ENCODE data around the gene IGFL3. TPM values are rescaled to one million over a fixed set of nuclear protein-coding genes. Genes with fewer than 3 reads are reported as not detected.
"Not testable (repeated sequence)": the region's sequence is repeated elsewhere in the genome, so short reads cannot be mapped to it uniquely, and the experiment has no call there.

Gene IGFL3
- total RNA-seq, 2 experiments from 2014 or later, result not detected

DNA sequence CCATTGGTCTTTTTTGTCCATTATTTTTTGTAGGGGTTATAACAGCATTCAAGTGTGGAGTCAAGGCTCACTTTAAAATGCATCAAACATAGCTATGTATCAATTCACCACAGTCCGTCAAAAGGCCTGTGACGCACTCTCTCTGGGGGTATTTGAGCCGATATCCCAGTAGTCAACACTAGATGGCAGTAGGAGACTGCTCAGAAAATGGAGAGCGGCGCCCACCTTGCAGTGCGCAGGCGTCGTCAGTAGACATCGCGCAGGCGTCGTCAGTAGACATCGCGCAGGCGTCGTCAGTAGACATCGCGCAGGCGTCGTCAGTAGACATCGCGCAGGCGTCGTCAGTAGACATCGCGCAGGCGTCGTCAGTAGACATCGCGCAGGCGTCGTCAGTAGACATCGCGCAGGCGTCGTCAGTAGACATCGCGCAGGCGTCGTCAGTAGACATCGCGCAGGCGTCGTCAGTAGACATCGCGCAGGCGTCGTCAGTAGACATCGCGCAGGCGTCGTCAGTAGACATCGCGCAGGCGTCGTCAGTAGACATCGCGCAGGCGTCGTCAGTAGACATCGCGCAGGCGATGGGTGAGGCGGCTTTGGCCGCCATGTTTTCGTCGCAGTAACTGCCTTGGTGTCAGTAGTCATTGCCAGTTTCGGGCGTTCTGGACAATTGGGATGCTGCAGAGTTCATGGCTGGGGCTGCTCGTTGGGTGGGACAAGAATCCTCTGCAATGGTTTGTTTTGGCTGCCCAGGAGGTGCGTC, 45.7 kb downstream of the IGFL3 start:
- not testable (repeated sequence) for H3K4me3 Mint-ChIP-seq; H3K36me3 Mint-ChIP-seq; DNase-seq; H3K27ac Mint-ChIP-seq; H3K4me1 Mint-ChIP-seq; ATAC-seq (ENCODE audit: low read depth); H3K9me3 Mint-ChIP-seq
- POLR2A ChIA-PET, result interaction anchor here (1.0 kb wide), 1 partner anchor 185 kb away, joined by 3 read pairs; no protein-coding TSS in a partner anchor
- H3K27me3 Mint-ChIP-seq, result peaks cover 62% of the 10 kb centered on the region

DNA sequence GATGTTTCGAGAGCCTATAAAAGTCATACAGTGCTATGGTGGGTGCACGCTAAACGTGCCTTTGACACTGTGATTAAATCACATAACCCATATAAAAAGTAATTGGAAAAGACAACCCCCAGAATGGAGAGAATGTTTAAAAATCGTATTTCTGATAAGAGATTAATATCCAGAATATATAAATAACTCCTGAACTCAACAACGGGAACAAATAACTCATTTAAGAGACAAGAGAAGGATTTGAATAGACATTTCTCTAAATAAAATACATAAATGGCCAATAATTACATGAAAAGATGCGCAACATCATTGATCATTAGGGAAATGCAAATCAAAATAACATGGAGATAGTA, 46.7 kb downstream of the IGFL3 start:
- DNase-seq (no peak), ATAC-seq (ENCODE audit: low read depth) (no peak)
- POLR2A ChIA-PET, result interaction anchor here (1.0 kb wide), 1 partner anchor 186 kb away, joined by 3 read pairs; no protein-coding TSS in a partner anchor
- Mint-ChIP-seq H3K4me1 (peaks cover 5% of the 10 kb centered on the region), H3K27me3 (peaks cover 68% of the 10 kb centered on the region), H3K4me3 (no peak overlapping the region), H3K27ac (no peak overlapping the region), H3K9me3 (no peaks in the 10 kb centered on the region), H3K36me3 (no peaks in the 10 kb centered on the region)

DNA sequence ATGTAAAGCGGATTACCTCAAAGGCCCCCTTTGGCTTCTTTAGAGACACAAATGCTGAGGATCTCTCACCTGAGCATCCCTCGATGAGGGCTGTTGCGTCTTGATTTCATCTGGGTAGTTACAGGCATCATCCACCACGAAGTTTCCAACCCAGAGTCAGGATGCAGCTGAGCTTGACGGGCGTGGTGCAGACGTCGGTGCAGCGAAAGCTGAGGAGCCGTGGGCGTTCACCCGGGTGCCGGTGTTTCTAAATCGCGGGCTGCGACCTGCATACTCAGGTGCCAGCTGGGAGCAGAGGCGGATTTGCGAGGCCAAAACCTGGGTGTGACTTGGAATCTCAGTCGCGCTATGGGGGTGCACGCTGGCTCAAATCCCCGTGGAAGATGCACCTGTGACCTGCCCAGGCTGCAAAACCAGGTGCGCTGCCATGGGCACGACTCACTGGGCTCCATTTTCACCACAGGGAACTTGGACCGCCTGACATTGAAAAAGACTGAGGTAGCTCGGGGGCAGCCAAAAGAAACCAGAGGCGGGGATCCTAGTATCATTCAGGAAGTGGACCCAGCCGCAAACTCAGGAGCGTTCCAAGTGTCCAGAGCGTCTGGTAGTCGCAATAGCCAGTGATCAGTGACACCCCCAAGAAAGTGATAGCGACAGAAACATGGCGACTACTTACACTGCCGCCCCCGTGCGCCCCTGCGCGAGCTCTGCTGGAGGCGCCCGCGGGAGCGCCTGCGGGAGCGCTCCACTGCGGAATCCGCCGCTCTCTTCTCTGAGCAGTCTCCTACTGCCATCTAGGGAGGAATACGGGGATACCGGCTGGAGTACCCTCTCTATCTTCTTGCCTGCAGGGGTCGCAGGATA, 47.3 kb downstream of the IGFL3 start:
- H3K4me1 Mint-ChIP-seq, result peaks cover 5% of the 10 kb centered on the region
- no peaks in the 10 kb centered on the region for H3K36me3 Mint-ChIP-seq
- H3K27me3 Mint-ChIP-seq, result peaks cover 68% of the 10 kb centered on the region
- peak; percentile 38 for DNase-seq
- no peak for ATAC-seq (ENCODE audit: low read depth)
- H3K4me3 Mint-ChIP-seq, result peak overlapping the region; percentile 14
- POLR2A ChIA-PET, result no interaction called here
- no peak overlapping the region for H3K27ac Mint-ChIP-seq
- H3K9me3 Mint-ChIP-seq, result no peaks in the 10 kb centered on the region

DNA sequence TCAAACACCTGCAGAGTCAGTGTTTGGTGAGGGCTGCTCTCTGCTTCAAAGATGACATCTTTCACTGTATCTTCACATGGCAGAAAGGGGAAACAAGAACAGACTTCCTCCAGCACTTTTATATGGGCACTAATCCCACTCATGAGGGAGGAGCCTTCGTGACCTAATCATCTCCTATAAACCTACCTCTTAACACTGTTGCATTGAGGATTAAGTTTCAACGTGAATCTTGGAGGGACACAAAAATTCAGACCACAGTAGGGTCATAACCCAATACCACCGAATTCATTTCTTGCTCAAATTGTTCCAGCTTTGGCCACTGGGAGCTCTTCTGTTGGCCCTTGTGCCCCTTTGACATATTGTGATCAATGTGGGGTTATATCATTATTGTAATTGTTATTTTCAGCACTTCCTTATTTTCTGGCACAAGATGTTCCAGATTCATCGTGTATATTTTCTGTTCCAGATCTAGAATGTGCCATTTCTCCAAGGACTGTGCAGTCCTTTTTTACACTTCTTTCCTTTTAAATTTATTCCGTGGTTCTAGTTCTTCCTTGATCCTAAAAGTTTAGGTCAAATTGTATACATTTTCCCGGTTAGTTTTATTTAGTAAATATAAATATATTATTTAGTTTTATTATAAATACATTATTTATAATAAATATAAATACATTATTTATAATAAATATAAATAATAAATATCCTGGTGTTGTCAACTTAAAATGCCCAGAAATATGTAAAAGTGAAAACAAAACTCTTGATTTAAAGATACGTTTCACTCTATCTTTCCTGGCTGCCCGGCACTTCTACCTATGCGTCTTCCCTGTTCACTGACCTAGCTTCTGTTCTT, 48.2 kb downstream of the IGFL3 start:
- Mint-ChIP-seq H3K27ac (no peak overlapping the region), H3K27me3 (peaks cover 68% of the 10 kb centered on the region), H3K36me3 (no peaks in the 10 kb centered on the region), H3K4me3 (no peak overlapping the region), H3K9me3 (no peaks in the 10 kb centered on the region), H3K4me1 (peaks cover 5% of the 10 kb centered on the region)
- ATAC-seq (ENCODE audit: low read depth) (no peak), DNase-seq (no peak)
- POLR2A ChIA-PET, result no interaction called here

DNA sequence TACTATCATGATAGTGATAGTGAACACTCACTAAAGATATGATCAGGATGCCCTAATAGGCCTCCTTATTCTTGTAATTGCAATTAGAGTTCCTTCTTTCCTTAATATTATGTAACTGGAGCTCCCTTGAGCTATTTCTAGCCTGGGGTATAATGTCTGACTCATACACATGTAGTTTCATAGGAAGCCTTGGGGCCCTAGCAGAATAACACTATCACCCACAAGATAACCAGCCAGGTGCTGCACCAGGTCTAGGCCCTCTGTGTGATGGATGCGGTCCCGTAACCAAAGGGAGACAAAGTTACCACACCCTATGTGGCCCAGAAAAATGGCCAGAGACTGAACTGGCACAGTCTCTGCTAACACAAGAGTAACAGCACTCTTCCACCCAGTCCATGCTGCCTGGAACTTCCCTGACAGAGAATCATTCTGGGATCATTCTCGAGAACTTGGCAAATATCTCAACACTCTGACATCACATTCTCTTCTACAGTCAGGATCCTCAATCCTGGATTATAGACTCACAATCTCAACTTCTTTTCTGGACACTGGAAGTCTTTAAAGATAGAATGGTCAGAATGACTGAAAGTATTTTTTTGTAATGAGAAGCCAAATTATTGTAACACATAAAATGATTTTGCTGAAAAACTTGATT, 51.1 kb downstream of the IGFL3 start:
- DNase-seq (no peak), ATAC-seq (ENCODE audit: low read depth) (no peak)
- Mint-ChIP-seq H3K4me3 (no peak overlapping the region), H3K36me3 (no peaks in the 10 kb centered on the region), H3K27me3 (peaks cover 76% of the 10 kb centered on the region), H3K27ac (no peak overlapping the region), H3K4me1 (peaks cover 5% of the 10 kb centered on the region), H3K9me3 (no peaks in the 10 kb centered on the region)
- POLR2A ChIA-PET, result no interaction called here

Other genes starting within 250 kb of the IGFL3 start
- 10 to 100 TPM; 20.9 to 23.9 TPM for gene IRF2BP1, start 238.5 kb downstream of the IGFL3 start, total RNA-seq
- gene MYPOP, start 222.1 kb downstream of the IGFL3 start, total RNA-seq, result 10 to 100 TPM; 12.0 to 12.5 TPM
- not detected for gene NANOS2, start 209.9 kb downstream of the IGFL3 start, total RNA-seq
- gene NOVA2, start 150.8 kb downstream of the IGFL3 start, total RNA-seq, result not detected
- gene CCDC61, start 129.2 kb downstream of the IGFL3 start, total RNA-seq, result 10 to 100 TPM; 31.5 to 34.2 TPM
- not detected for gene PGLYRP1, start 101.6 kb downstream of the IGFL3 start, total RNA-seq
- gene IGFL4, start 83.7 kb downstream of the IGFL3 start, total RNA-seq, result not detected
- not detected for gene IGFL2, start 23.6 kb upstream of the IGFL3 start, total RNA-seq
- gene IGFL1, start 105.1 kb upstream of the IGFL3 start, total RNA-seq, result not detected
- not detected for gene HIF3A, start 172.4 kb upstream of the IGFL3 start, total RNA-seq
- gene PPP5C, start 222.4 kb upstream of the IGFL3 start, total RNA-seq, result 10 to 100 TPM; 76.1 to 87.4 TPM